ENCODE data around the gene RABEP2.

DNA sequence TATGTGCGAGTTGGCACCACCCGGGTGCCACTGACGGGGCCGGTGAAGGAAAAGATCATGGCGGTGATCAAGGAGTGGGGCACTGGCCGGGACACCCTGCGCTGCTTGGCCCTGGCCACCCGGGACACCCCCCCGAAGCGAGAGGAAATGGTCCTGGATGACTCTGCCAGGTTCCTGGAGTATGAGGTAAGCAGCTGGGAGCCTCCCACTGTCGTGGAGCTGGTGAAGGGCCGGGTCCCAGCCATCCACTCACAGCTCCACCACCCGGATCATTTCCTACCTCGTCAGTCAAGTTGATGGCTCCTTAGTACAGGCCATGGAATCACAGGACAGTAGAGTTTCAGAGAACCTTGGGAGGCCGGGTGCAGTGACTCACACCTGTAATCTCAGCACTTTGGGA, 26.8 kb downstream of the RABEP2 start:
- TF ChIP-seq, protein P1, sequence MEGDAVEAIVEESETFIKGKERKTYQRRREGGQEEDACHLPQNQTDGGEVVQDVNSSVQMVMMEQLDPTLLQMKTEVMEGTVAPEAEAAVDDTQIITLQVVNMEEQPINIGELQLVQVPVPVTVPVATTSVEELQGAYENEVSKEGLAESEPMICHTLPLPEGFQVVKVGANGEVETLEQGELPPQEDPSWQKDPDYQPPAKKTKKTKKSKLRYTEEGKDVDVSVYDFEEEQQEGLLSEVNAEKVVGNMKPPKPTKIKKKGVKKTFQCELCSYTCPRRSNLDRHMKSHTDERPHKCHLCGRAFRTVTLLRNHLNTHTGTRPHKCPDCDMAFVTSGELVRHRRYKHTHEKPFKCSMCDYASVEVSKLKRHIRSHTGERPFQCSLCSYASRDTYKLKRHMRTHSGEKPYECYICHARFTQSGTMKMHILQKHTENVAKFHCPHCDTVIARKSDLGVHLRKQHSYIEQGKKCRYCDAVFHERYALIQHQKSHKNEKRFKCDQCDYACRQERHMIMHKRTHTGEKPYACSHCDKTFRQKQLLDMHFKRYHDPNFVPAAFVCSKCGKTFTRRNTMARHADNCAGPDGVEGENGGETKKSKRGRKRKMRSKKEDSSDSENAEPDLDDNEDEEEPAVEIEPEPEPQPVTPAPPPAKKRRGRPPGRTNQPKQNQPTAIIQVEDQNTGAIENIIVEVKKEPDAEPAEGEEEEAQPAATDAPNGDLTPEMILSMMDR (IDR thresholded peaks at IDR 0.05), result no peak
- TF ChIP-seq MAZ (IDR thresholded peaks at IDR 0.05; ENCODE audit: borderline replicate concordance, low read depth, low read length) (no peak), POLR2A (IDR thresholded peaks at IDR 0.05; ENCODE audit: low read length) (no peak), SMC3 (IDR thresholded peaks at IDR 0.05) (no peak), EP300 (IDR thresholded peaks at IDR 0.05) (no peak)
- TF ChIP-seq, protein P2, sequence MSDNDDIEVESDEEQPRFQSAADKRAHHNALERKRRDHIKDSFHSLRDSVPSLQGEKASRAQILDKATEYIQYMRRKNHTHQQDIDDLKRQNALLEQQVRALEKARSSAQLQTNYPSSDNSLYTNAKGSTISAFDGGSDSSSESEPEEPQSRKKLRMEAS (IDR thresholded peaks at IDR 0.05), result no peak

Data from A549 (cell line).